Liver (tissue), 9 donors: ENCODE data around the gene NFIB. TPM values are rescaled to one million over a fixed set of nuclear protein-coding genes. Genes with fewer than 3 reads are reported as not detected.

Experiments used
- DNase-seq: peaks from one replicate; pipeline ENCODE4 v3.0.0-alpha.2; 2017; ENCODE audit warnings: low spot score
- H3K27ac ChIP-seq, 2 donors: one replicate each; pipeline ENCODE4 v1.7.0; 2013; ENCODE audit warnings: inconsistent platforms in 2 of 2, low read length in 2 of 2, control low read depth in 1 of 2, low read depth in 1 of 2, mild to moderate bottlenecking in 1 of 2
- H3K27me3 ChIP-seq, 4 donors: one replicate each; pipeline versions ENCODE4 v1.6.1 to v1.7.0; 2013; ENCODE audit warnings: low read length in 3 of 4, inconsistent platforms in 1 of 4, mild to moderate bottlenecking in 1 of 4, moderate library complexity in 1 of 4; ENCODE audit not compliant: control insufficient read depth in 4 of 4, insufficient read depth in 4 of 4
- H3K36me3 ChIP-seq, 4 donors: one replicate each; pipeline versions ENCODE4 v1.6.1 to v1.7.0; 2013; ENCODE audit warnings: low read length in 3 of 4, mild to moderate bottlenecking in 3 of 4, low read depth in 1 of 4, moderate library complexity in 1 of 4; ENCODE audit not compliant: control insufficient read depth in 4 of 4, insufficient read depth in 3 of 4
- H3K4me1 ChIP-seq, 4 donors: one replicate each; pipeline versions ENCODE4 v1.6.1 to v1.7.0; 2013; ENCODE audit warnings: low read length in 3 of 4, mild to moderate bottlenecking in 3 of 4, moderate library complexity in 1 of 4; ENCODE audit not compliant: control insufficient read depth in 4 of 4, insufficient read depth in 4 of 4
- H3K4me3 ChIP-seq, 3 donors: one replicate each; pipeline versions ENCODE4 v1.6.1 to v1.7.0; 2013; ENCODE audit warnings: low read length in 3 of 3, control low read depth in 1 of 3, low read depth in 1 of 3, mild to moderate bottlenecking in 1 of 3
- H3K9ac ChIP-seq, 2 donors: one replicate each; pipeline ENCODE4 v1.7.0; 2013; ENCODE audit warnings: low read length in 2 of 2, mild to moderate bottlenecking in 2 of 2, moderate library complexity in 2 of 2, control low read depth in 1 of 2, low read depth in 1 of 2
- H3K9me3 ChIP-seq, 4 donors: one replicate each; pipeline versions ENCODE4 v1.6.1 to v1.7.0; 2013; ENCODE audit warnings: low read length in 3 of 4; ENCODE audit not compliant: control insufficient read depth in 4 of 4
- ATF3 ChIP-seq: IDR thresholded peaks from 2 replicates; pipeline ENCODE4 v1.6.1; 2016; ENCODE audit warnings: antibody characterized with exemption
- FOXA1 ChIP-seq: IDR thresholded peaks from 2 replicates; pipeline ENCODE4 v1.6.1; 2016; ENCODE audit warnings: antibody characterized with exemption
- FOXA2 ChIP-seq: IDR thresholded peaks from 2 replicates; pipeline ENCODE4 v1.6.1; 2016; ENCODE audit warnings: antibody characterized with exemption
- GABPA ChIP-seq, 2 donors: IDR thresholded peaks in 1 of 2; conservative IDR thresholded peaks in 1 of 2; 2 replicates each; pipeline ENCODE4 v1.6.1; 2016; ENCODE audit warnings: antibody characterized with exemption in 2 of 2, mild to moderate bottlenecking in 1 of 2, moderate library complexity in 1 of 2
- HNF4A ChIP-seq, 2 donors: conservative IDR thresholded peaks; 2 replicates each; pipeline ENCODE4 v1.6.1; 2016; ENCODE audit warnings: antibody characterized with exemption in 2 of 2, mild to moderate bottlenecking in 2 of 2
- HNF4G ChIP-seq: IDR thresholded peaks from 2 replicates; pipeline ENCODE4 v1.6.1; 2016; ENCODE audit warnings: antibody characterized with exemption
- JUND ChIP-seq, 2 donors: IDR thresholded peaks; 2 replicates each; pipeline ENCODE4 v1.6.1; 2016; ENCODE audit warnings: antibody characterized with exemption in 2 of 2
- NR2F2 ChIP-seq: IDR thresholded peaks from 2 replicates; pipeline ENCODE4 v1.6.1; 2016; ENCODE audit warnings: antibody characterized with exemption
- RAD21 ChIP-seq, 2 donors: IDR thresholded peaks; 2 replicates each; pipeline ENCODE4 v1.6.1; 2016; ENCODE audit warnings: antibody characterized with exemption in 2 of 2, mild to moderate bottlenecking in 2 of 2
- RXRA ChIP-seq, 2 donors: IDR thresholded peaks; 2 replicates each; pipeline ENCODE4 v1.6.1; 2017 to 2018; ENCODE audit warnings: antibody characterized with exemption in 2 of 2, mild to moderate bottlenecking in 1 of 2
- SP1 ChIP-seq: IDR thresholded peaks from 2 replicates; pipeline ENCODE4 v1.6.1; 2018; ENCODE audit warnings: antibody characterized with exemption, mild to moderate bottlenecking
- TAF1 ChIP-seq: conservative IDR thresholded peaks from 2 replicates; pipeline ENCODE4 v1.6.1; 2016; ENCODE audit warnings: antibody characterized with exemption, mild to moderate bottlenecking
- YY1 ChIP-seq: IDR thresholded peaks from 2 replicates; pipeline ENCODE4 v1.6.1; 2016; ENCODE audit warnings: antibody characterized with exemption, mild to moderate bottlenecking
- WGBS: extraction: QIAGEN DNeasy Blood & Tissue Kit; methylation state at CpG from one replicate; pipeline ENCODE4 v1.1.7; 2013; 5-methylcytosine and 5-hydroxymethylcytosine counted together
- polyA plus RNA-seq, 2 donors: library from polyadenylated mRNA; stranded (reverse) in 1 of 2; unstranded in 1 of 2; fragments of 200-250 nt in 1 of 2; fragments of >200 nt in 1 of 2; fragmentation: Nextera tagmentation in 1 of 2; extraction: Ambion mirVana in 1 of 2; gene quantifications; one replicate each; pipeline versions ENCODE4 v1.2.1 to v1.2.3, GENCODE V29; 2013 to 2015
- total RNA-seq, 2 donors: library from RNA; depleted of rRNA; stranded (reverse); fragments of >200 nt; gene quantifications; one replicate each; pipeline ENCODE4 v1.2.3, GENCODE V29; 2014
- TF ChIP-seq, protein P1 (sequence below): IDR thresholded peaks from 2 replicates; pipeline ENCODE4 v1.6.1; 2016; ENCODE audit warnings: antibody characterized with exemption
- TF ChIP-seq, protein P2 (sequence below): fragments of 150-350 bp; IDR thresholded peaks from 2 replicates; pipeline ENCODE4 v1.5.1; 2017; ENCODE audit warnings: improper control_type of control experiment, low read depth, low read length; ENCODE audit not compliant: missing input control
- TF ChIP-seq, protein P3 (sequence below): IDR thresholded peaks from 2 replicates; pipeline ENCODE4 v1.6.1; 2016; ENCODE audit warnings: antibody characterized with exemption, mild to moderate bottlenecking
- donor health status: healthy.
- donor health status: healthy.
- donor health status: healthy.
- donor health status: healthy.
- donor health status: healthy.

The NFIB gene
- total and polyA plus RNA-seq, 4 donors, result 3.2 to 23.2 (median 8.0) TPM

GRCh38 chr9:14175778-14176177, 138.2 kb downstream of the NFIB start:
- peak overlapping the region in 1 of 2 donors; percentile 33 for H3K27ac ChIP-seq
- peak; percentile 56 to 72 for TF ChIP-seq HNF4A (conservative IDR thresholded peaks at IDR 0.05)
- TF ChIP-seq TAF1, result no peak
- no peak for DNase-seq
- 96% methylated on average over 1 of the region's 1 CpG for WGBS
- H3K9me3 ChIP-seq, result no peaks in the 10 kb centered on the region
- H3K4me3 ChIP-seq, result no peak overlapping the region
- H3K4me1 ChIP-seq, result peaks cover 3 to 24% (median 22%) of the 10 kb centered on the region in 4 donors
- H3K9ac ChIP-seq, result no peak overlapping the region
- H3K27me3 ChIP-seq, result no peaks in the 10 kb centered on the region
- H3K36me3 ChIP-seq, result no peaks in the 10 kb centered on the region

DNA sequence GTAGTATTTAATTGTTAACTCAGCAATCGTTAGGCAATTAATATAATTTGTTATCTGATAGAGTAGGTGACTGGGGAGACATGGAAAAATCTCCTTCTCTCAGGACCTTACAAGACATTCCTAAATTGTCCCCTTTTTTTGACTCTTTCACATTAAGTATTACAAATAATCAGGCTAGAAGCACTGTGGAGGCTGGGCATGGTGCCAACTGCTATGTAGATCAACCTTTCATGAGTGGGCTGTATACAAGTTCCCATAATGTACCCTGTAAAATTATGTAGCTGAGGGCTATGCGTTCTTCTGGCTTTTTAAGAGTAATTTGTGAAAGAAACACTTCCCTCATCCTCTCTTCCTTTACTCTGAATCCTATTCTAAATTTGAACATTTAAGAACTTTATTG, 140.2 kb downstream of the NFIB start:
- no peak overlapping the region for H3K27ac ChIP-seq
- no peak overlapping the region for H3K4me3 ChIP-seq
- no peak overlapping the region for H3K9ac ChIP-seq
- DNase-seq, result no peak
- WGBS, result 90% methylated on average over 2 of the region's 2 CpGs
- no peaks in the 10 kb centered on the region for H3K9me3 ChIP-seq
- TF ChIP-seq GABPA (IDR thresholded peaks at IDR 0.05 in 1 of 2, conservative IDR thresholded peaks at IDR 0.05 in 1 of 2) (no peak), TAF1 (no peak), HNF4A (conservative IDR thresholded peaks at IDR 0.05) (no peak), SP1 (no peak), RXRA (IDR thresholded peaks at IDR 0.05) (no peak), HNF4G (no peak), FOXA2 (no peak), NR2F2 (no peak), ATF3 (no peak), RAD21 (IDR thresholded peaks at IDR 0.05) (no peak), JUND (IDR thresholded peaks at IDR 0.05) (no peak), YY1 (no peak), FOXA1 (no peak)
- TF ChIP-seq, protein P1, sequence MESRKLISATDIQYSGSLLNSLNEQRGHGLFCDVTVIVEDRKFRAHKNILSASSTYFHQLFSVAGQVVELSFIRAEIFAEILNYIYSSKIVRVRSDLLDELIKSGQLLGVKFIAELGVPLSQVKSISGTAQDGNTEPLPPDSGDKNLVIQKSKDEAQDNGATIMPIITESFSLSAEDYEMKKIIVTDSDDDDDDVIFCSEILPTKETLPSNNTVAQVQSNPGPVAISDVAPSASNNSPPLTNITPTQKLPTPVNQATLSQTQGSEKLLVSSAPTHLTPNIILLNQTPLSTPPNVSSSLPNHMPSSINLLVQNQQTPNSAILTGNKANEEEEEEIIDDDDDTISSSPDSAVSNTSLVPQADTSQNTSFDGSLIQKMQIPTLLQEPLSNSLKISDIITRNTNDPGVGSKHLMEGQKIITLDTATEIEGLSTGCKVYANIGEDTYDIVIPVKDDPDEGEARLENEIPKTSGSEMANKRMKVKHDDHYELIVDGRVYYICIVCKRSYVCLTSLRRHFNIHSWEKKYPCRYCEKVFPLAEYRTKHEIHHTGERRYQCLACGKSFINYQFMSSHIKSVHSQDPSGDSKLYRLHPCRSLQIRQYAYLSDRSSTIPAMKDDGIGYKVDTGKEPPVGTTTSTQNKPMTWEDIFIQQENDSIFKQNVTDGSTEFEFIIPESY, result no peak
- TF ChIP-seq, protein P2, sequence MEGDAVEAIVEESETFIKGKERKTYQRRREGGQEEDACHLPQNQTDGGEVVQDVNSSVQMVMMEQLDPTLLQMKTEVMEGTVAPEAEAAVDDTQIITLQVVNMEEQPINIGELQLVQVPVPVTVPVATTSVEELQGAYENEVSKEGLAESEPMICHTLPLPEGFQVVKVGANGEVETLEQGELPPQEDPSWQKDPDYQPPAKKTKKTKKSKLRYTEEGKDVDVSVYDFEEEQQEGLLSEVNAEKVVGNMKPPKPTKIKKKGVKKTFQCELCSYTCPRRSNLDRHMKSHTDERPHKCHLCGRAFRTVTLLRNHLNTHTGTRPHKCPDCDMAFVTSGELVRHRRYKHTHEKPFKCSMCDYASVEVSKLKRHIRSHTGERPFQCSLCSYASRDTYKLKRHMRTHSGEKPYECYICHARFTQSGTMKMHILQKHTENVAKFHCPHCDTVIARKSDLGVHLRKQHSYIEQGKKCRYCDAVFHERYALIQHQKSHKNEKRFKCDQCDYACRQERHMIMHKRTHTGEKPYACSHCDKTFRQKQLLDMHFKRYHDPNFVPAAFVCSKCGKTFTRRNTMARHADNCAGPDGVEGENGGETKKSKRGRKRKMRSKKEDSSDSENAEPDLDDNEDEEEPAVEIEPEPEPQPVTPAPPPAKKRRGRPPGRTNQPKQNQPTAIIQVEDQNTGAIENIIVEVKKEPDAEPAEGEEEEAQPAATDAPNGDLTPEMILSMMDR, result no peak
- TF ChIP-seq, protein P3, sequence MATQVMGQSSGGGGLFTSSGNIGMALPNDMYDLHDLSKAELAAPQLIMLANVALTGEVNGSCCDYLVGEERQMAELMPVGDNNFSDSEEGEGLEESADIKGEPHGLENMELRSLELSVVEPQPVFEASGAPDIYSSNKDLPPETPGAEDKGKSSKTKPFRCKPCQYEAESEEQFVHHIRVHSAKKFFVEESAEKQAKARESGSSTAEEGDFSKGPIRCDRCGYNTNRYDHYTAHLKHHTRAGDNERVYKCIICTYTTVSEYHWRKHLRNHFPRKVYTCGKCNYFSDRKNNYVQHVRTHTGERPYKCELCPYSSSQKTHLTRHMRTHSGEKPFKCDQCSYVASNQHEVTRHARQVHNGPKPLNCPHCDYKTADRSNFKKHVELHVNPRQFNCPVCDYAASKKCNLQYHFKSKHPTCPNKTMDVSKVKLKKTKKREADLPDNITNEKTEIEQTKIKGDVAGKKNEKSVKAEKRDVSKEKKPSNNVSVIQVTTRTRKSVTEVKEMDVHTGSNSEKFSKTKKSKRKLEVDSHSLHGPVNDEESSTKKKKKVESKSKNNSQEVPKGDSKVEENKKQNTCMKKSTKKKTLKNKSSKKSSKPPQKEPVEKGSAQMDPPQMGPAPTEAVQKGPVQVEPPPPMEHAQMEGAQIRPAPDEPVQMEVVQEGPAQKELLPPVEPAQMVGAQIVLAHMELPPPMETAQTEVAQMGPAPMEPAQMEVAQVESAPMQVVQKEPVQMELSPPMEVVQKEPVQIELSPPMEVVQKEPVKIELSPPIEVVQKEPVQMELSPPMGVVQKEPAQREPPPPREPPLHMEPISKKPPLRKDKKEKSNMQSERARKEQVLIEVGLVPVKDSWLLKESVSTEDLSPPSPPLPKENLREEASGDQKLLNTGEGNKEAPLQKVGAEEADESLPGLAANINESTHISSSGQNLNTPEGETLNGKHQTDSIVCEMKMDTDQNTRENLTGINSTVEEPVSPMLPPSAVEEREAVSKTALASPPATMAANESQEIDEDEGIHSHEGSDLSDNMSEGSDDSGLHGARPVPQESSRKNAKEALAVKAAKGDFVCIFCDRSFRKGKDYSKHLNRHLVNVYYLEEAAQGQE, result no peak
- no peaks in the 10 kb centered on the region for H3K36me3 ChIP-seq
- no peaks in the 10 kb centered on the region for H3K27me3 ChIP-seq
- H3K4me1 ChIP-seq, result peaks cover 4 to 6% (median 6%) of the 10 kb centered on the region in 4 donors
